C4-2B (cell line): ENCODE results near the gene DNAH2.

Experiments used
- H3K27ac ChIP-seq: fragments of 450-650 bp; 2 replicates; pipeline ENCODE4 v1.5.1; 2017
- CTCF ChIP-seq: fragments of 450-650 bp; conservative IDR thresholded peaks from 2 replicates; pipeline ENCODE4 v1.5.1; 2017; ENCODE audit warnings: mild to moderate bottlenecking
- ZFX ChIP-seq: fragments of 450-650 bp; IDR thresholded peaks from 2 replicates; pipeline ENCODE4 v1.6.1; 2017

The DNAH2 gene

GRCh38 chr17:7711051-7711755, 6.3 kb upstream of the DNAH2 start:
- H3K27ac ChIP-seq, result no peak overlapping the region
- TF ChIP-seq ZFX (no peak), CTCF (no peak)

- TF ChIP-seq CTCF (no peak), ZFX (no peak)
- H3K27ac ChIP-seq, result no peak overlapping the region
Measured at GRCh38 chr17:7712111-7712771, 5.3 kb upstream of the DNAH2 start.

GRCh38 chr17:7713782-7714181, 3.8 kb upstream of the DNAH2 start:
- H3K27ac ChIP-seq, result no peak overlapping the region
- TF ChIP-seq CTCF (no peak), ZFX (no peak)

GRCh38 chr17:7714721-7715594, 2.6 kb upstream of the DNAH2 start:
- no peak for TF ChIP-seq ZFX
- TF ChIP-seq CTCF, result no peak
- H3K27ac ChIP-seq, result no peak overlapping the region

- peak overlapping the region; percentile 32 for H3K27ac ChIP-seq
- TF ChIP-seq CTCF, result no peak
- TF ChIP-seq ZFX, result no peak
Measured at GRCh38 chr17:7715936-7716886, 1.3 kb upstream of the DNAH2 start.

- H3K27ac ChIP-seq, result peak overlapping the region; percentile 32; the same call in 1 of the 2 replicates
- no peak for TF ChIP-seq CTCF
- no peak for TF ChIP-seq ZFX
Measured at GRCh38 chr17:7717756-7718350, 309 bp downstream of the DNAH2 start.
